ENCODE measurements around the gene OS9.
"Not testable (repeated sequence)": the region's sequence is repeated elsewhere in the genome, so short reads cannot be mapped to it uniquely, and the experiment has no call there.

The OS9 gene

GRCh38 chr12:57694459-57695019 lies 607 bp downstream of the OS9 start:
- Histone ChIP-seq H3K4me1 (ENCODE audit: control insufficient read depth, insufficient read depth, low read length, poor library complexity, severe bottlenecking) (no peaks in the 10 kb centered on the region), H3K9me3 (ENCODE audit: control insufficient read depth, low read length) (peaks cover 5% of the 10 kb centered on the region), H3K27ac (ENCODE audit: low read depth, low read length, severe bottlenecking) (peak overlapping the region; percentile 79), H3K4me3 (ENCODE audit: extremely low read depth, insufficient read depth, low read length, poor library complexity, severe bottlenecking) (peak overlapping the region; percentile 85), H3K36me3 (ENCODE audit: control insufficient read depth, insufficient read depth, low read length) (peaks cover 22% of the 10 kb centered on the region)
- 6 to 7% methylated on average over 3 to 11 of the region's 15 CpGs for WGBS, 2 experiments (ENCODE audit: insufficient coverage in 2 of 2)

GRCh38 chr12:57695770-57696432 lies 2.0 kb downstream of the OS9 start:
- Histone ChIP-seq H3K27ac (ENCODE audit: low read depth, low read length, severe bottlenecking) (no peak overlapping the region), H3K36me3 (ENCODE audit: control insufficient read depth, insufficient read depth, low read length) (peaks cover 22% of the 10 kb centered on the region), H3K4me3 (ENCODE audit: extremely low read depth, insufficient read depth, low read length, poor library complexity, severe bottlenecking) (no peak overlapping the region), H3K4me1 (ENCODE audit: control insufficient read depth, insufficient read depth, low read length, poor library complexity, severe bottlenecking) (no peaks in the 10 kb centered on the region), H3K9me3 (ENCODE audit: control insufficient read depth, low read length) (peaks cover 5% of the 10 kb centered on the region)
- 97 to 99% methylated on average over 9 to 10 of the region's 11 CpGs for WGBS, 2 experiments (ENCODE audit: insufficient coverage in 2 of 2)

- Histone ChIP-seq H3K4me1 (ENCODE audit: control insufficient read depth, insufficient read depth, low read length, poor library complexity, severe bottlenecking) (no peaks in the 10 kb centered on the region), H3K36me3 (ENCODE audit: control insufficient read depth, insufficient read depth, low read length) (peaks cover 22% of the 10 kb centered on the region), H3K27ac (ENCODE audit: low read depth, low read length, severe bottlenecking) (no peak overlapping the region), H3K4me3 (ENCODE audit: extremely low read depth, insufficient read depth, low read length, poor library complexity, severe bottlenecking) (no peak overlapping the region), H3K9me3 (ENCODE audit: control insufficient read depth, low read length) (no peaks in the 10 kb centered on the region)
- 88 to 100% methylated on average over 1 of the region's 1 CpG for WGBS, 2 experiments (ENCODE audit: insufficient coverage in 2 of 2)
These were observed 3.1 kb downstream of the OS9 start for GRCh38 chr12:57697076-57697475.

GRCh38 chr12:57698414-57698813 lies 4.5 kb downstream of the OS9 start:
- whole genome bisulfite sequencing, 2 experiments (ENCODE audit: insufficient coverage in 2 of 2) = 96 to 98% methylated on average over 3 of the region's 3 CpGs
- no peaks in the 10 kb centered on the region for H3K4me1 ChIP-seq (ENCODE audit: control insufficient read depth, insufficient read depth, low read length, poor library complexity, severe bottlenecking)
- H3K9me3 ChIP-seq (ENCODE audit: control insufficient read depth, low read length) = peaks cover 2% of the 10 kb centered on the region
- H3K36me3 ChIP-seq (ENCODE audit: control insufficient read depth, insufficient read depth, low read length) = peaks cover 28% of the 10 kb centered on the region
- H3K27ac ChIP-seq (ENCODE audit: low read depth, low read length, severe bottlenecking) = no peak overlapping the region
- no peak overlapping the region for H3K4me3 ChIP-seq (ENCODE audit: extremely low read depth, insufficient read depth, low read length, poor library complexity, severe bottlenecking)

- Histone ChIP-seq H3K27ac (ENCODE audit: low read depth, low read length, severe bottlenecking) (no peak overlapping the region), H3K9me3 (ENCODE audit: control insufficient read depth, low read length) (peaks cover 11% of the 10 kb centered on the region), H3K4me3 (ENCODE audit: extremely low read depth, insufficient read depth, low read length, poor library complexity, severe bottlenecking) (no peak overlapping the region), H3K4me1 (ENCODE audit: control insufficient read depth, insufficient read depth, low read length, poor library complexity, severe bottlenecking) (no peaks in the 10 kb centered on the region), H3K36me3 (ENCODE audit: control insufficient read depth, insufficient read depth, low read length) (peaks cover 38% of the 10 kb centered on the region)
- 90 to 100% methylated on average over 1 to 2 of the region's 2 CpGs for WGBS, 2 experiments (ENCODE audit: insufficient coverage in 2 of 2)
These were observed 6.4 kb downstream of the OS9 start for GRCh38 chr12:57700317-57700716.

GRCh38 chr12:57707250-57707649 lies 13.3 kb downstream of the OS9 start:
- H3K9me3 ChIP-seq (ENCODE audit: control insufficient read depth, low read length) = peaks cover 11% of the 10 kb centered on the region
- H3K27ac ChIP-seq (ENCODE audit: low read depth, low read length, severe bottlenecking) = no peak overlapping the region
- 95 to 97% methylated on average over 3 of the region's 3 CpGs for WGBS, 2 experiments (ENCODE audit: insufficient coverage in 2 of 2)
- peaks cover 31% of the 10 kb centered on the region for H3K36me3 ChIP-seq (ENCODE audit: control insufficient read depth, insufficient read depth, low read length)
- H3K4me3 ChIP-seq (ENCODE audit: extremely low read depth, insufficient read depth, low read length, poor library complexity, severe bottlenecking) = no peak overlapping the region
- no peaks in the 10 kb centered on the region for H3K4me1 ChIP-seq (ENCODE audit: control insufficient read depth, insufficient read depth, low read length, poor library complexity, severe bottlenecking)

- Histone ChIP-seq H3K27ac (ENCODE audit: low read depth, low read length, severe bottlenecking) (no peak overlapping the region), H3K9me3 (ENCODE audit: control insufficient read depth, low read length) (peaks cover 10% of the 10 kb centered on the region), H3K4me3 (ENCODE audit: extremely low read depth, insufficient read depth, low read length, poor library complexity, severe bottlenecking) (no peak overlapping the region), H3K4me1 (ENCODE audit: control insufficient read depth, insufficient read depth, low read length, poor library complexity, severe bottlenecking) (no peaks in the 10 kb centered on the region), H3K36me3 (ENCODE audit: control insufficient read depth, insufficient read depth, low read length) (peaks cover 28% of the 10 kb centered on the region)
- no CpG with 5 or more reads among the region's 2 CpGs for WGBS, 2 experiments (ENCODE audit: insufficient coverage in 2 of 2)
These were observed 14.4 kb downstream of the OS9 start for GRCh38 chr12:57708296-57708695.

GRCh38 chr12:57712701-57713100 lies 18.8 kb downstream of the OS9 start:
- 89 to 92% methylated on average over 3 of the region's 3 CpGs for WGBS, 2 experiments (ENCODE audit: insufficient coverage in 2 of 2)
- Histone ChIP-seq H3K4me3 (ENCODE audit: extremely low read depth, insufficient read depth, low read length, poor library complexity, severe bottlenecking) (no peak overlapping the region), H3K27ac (ENCODE audit: low read depth, low read length, severe bottlenecking) (no peak overlapping the region), H3K36me3 (ENCODE audit: control insufficient read depth, insufficient read depth, low read length) (peaks cover 42% of the 10 kb centered on the region), H3K4me1 (ENCODE audit: control insufficient read depth, insufficient read depth, low read length, poor library complexity, severe bottlenecking) (no peaks in the 10 kb centered on the region), H3K9me3 (ENCODE audit: control insufficient read depth, low read length) (no peaks in the 10 kb centered on the region)

- Histone ChIP-seq H3K36me3 (ENCODE audit: control insufficient read depth, insufficient read depth, low read length) (peaks cover 46% of the 10 kb centered on the region), H3K4me1 (ENCODE audit: control insufficient read depth, insufficient read depth, low read length, poor library complexity, severe bottlenecking) (no peaks in the 10 kb centered on the region), H3K9me3 (ENCODE audit: control insufficient read depth, low read length) (no peaks in the 10 kb centered on the region), H3K27ac (ENCODE audit: low read depth, low read length, severe bottlenecking) (no peak overlapping the region), H3K4me3 (ENCODE audit: extremely low read depth, insufficient read depth, low read length, poor library complexity, severe bottlenecking) (no peak overlapping the region)
- WGBS, 2 experiments (ENCODE audit: insufficient coverage in 2 of 2) = 81 to 86% methylated on average over 1 to 3 of the region's 5 CpGs
These were observed 19.3 kb downstream of the OS9 start for GRCh38 chr12:57713209-57713608.

- not testable (repeated sequence) for H3K4me3 ChIP-seq (ENCODE audit: extremely low read depth, insufficient read depth, low read length, poor library complexity, severe bottlenecking); H3K9me3 ChIP-seq (ENCODE audit: control insufficient read depth, low read length); H3K27ac ChIP-seq (ENCODE audit: low read depth, low read length, severe bottlenecking); H3K4me1 ChIP-seq (ENCODE audit: control insufficient read depth, insufficient read depth, low read length, poor library complexity, severe bottlenecking)
- H3K36me3 ChIP-seq (ENCODE audit: control insufficient read depth, insufficient read depth, low read length) = peaks cover 63% of the 10 kb centered on the region
- 98 to 100% methylated on average over 1 to 5 of the region's 6 CpGs for WGBS, 2 experiments (ENCODE audit: insufficient coverage in 2 of 2)
These were observed 21.3 kb downstream of the OS9 start for GRCh38 chr12:57715036-57715748.

- no peak overlapping the region for H3K4me3 ChIP-seq (ENCODE audit: extremely low read depth, insufficient read depth, low read length, poor library complexity, severe bottlenecking)
- peaks cover 69% of the 10 kb centered on the region for H3K36me3 ChIP-seq (ENCODE audit: control insufficient read depth, insufficient read depth, low read length)
- H3K4me1 ChIP-seq (ENCODE audit: control insufficient read depth, insufficient read depth, low read length, poor library complexity, severe bottlenecking) = no peaks in the 10 kb centered on the region
- H3K9me3 ChIP-seq (ENCODE audit: control insufficient read depth, low read length) = no peaks in the 10 kb centered on the region
- 97 to 100% methylated on average over 4 to 5 of the region's 12 CpGs for WGBS, 2 experiments (ENCODE audit: insufficient coverage in 2 of 2)
- H3K27ac ChIP-seq (ENCODE audit: low read depth, low read length, severe bottlenecking) = no peak overlapping the region
These were observed 21.9 kb downstream of the OS9 start for GRCh38 chr12:57715786-57716185.
